ENCODE data around the gene TTC7B.

Gene TTC7B

DNA sequence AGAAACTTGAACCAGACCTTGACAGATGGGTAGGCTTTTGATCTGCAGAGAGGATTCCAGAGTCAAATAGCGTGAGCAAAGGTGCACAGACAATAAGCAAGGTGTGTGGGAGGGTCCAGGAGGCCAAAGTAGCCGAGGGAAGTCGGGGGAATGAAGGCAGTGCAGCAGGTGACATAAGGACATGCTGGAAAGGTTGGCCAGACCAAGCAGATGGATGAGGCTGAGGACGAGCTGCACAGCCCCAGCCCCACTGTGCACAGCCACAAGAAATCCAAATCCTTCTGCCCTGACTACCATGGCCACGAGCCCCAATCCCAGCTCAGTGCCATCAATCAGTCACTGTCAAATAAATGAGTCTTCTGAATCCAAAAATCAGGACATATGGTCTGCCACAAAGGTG lies 5.4 kb downstream of the TTC7B start:
- no peak overlapping the region for H3K4me3 ChIP-seq (ENCODE audit: low read depth, low read length)
- DNase-seq (ENCODE audit: low read depth): no peak
- TF ChIP-seq POLR2A (IDR thresholded peaks at IDR 0.05; ENCODE audit: extremely low read depth, insufficient read length): no peak
- TF ChIP-seq, protein P1, sequence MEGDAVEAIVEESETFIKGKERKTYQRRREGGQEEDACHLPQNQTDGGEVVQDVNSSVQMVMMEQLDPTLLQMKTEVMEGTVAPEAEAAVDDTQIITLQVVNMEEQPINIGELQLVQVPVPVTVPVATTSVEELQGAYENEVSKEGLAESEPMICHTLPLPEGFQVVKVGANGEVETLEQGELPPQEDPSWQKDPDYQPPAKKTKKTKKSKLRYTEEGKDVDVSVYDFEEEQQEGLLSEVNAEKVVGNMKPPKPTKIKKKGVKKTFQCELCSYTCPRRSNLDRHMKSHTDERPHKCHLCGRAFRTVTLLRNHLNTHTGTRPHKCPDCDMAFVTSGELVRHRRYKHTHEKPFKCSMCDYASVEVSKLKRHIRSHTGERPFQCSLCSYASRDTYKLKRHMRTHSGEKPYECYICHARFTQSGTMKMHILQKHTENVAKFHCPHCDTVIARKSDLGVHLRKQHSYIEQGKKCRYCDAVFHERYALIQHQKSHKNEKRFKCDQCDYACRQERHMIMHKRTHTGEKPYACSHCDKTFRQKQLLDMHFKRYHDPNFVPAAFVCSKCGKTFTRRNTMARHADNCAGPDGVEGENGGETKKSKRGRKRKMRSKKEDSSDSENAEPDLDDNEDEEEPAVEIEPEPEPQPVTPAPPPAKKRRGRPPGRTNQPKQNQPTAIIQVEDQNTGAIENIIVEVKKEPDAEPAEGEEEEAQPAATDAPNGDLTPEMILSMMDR (IDR thresholded peaks at IDR 0.05; ENCODE audit: low read depth, low read length): no peak
- TF ChIP-seq, protein P2, sequence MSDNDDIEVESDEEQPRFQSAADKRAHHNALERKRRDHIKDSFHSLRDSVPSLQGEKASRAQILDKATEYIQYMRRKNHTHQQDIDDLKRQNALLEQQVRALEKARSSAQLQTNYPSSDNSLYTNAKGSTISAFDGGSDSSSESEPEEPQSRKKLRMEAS (IDR thresholded peaks at IDR 0.05; ENCODE audit: low read depth, low read length): no peak
- no peak for TF ChIP-seq MYC (IDR thresholded peaks at IDR 0.05; ENCODE audit: low read depth, low read length)

DNA sequence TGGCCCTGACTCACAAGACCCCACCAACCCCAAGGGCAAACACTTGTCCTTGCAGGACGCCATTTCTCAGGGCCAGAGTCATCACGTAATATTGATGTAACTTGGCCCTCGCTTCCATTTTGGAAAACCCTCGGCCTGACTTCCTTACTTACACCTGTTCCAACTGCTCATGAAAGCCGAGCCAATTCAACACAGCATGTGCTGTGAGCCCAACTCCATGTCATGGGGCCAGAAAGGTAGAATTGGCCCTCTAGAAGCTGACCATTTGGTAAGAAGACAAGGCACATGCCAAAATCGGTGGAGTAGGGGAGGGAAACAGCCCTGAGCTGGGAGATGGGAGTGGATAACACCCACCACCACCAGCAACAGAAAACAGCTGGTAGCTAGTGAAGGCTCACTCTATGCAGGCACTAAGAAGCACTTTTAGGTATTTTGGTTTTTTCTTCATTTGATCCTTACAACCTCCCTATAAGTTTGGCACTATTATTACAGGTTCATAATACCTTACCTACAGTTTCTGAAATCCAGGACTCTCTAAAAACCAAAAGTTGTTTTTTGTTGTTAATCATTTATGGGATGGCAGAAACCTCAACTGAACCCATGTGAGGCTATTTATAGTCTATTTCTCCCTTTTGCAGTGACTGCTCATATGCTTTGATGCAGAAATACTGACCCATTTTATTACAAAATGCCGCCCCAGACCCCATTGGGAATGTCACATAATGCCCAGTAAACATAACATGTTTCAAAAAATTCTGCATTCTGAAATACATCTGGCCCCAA lies 6.5 kb downstream of the TTC7B start:
- H3K4me3 ChIP-seq (ENCODE audit: low read depth, low read length): no peak overlapping the region
- TF ChIP-seq, protein P1 (IDR thresholded peaks at IDR 0.05; ENCODE audit: low read depth, low read length): no peak
- TF ChIP-seq POLR2A (IDR thresholded peaks at IDR 0.05; ENCODE audit: extremely low read depth, insufficient read length): no peak
- TF ChIP-seq MYC (IDR thresholded peaks at IDR 0.05; ENCODE audit: low read depth, low read length): no peak
- TF ChIP-seq, protein P2 (IDR thresholded peaks at IDR 0.05; ENCODE audit: low read depth, low read length): no peak
- DNase-seq (ENCODE audit: low read depth): no peak

DNA sequence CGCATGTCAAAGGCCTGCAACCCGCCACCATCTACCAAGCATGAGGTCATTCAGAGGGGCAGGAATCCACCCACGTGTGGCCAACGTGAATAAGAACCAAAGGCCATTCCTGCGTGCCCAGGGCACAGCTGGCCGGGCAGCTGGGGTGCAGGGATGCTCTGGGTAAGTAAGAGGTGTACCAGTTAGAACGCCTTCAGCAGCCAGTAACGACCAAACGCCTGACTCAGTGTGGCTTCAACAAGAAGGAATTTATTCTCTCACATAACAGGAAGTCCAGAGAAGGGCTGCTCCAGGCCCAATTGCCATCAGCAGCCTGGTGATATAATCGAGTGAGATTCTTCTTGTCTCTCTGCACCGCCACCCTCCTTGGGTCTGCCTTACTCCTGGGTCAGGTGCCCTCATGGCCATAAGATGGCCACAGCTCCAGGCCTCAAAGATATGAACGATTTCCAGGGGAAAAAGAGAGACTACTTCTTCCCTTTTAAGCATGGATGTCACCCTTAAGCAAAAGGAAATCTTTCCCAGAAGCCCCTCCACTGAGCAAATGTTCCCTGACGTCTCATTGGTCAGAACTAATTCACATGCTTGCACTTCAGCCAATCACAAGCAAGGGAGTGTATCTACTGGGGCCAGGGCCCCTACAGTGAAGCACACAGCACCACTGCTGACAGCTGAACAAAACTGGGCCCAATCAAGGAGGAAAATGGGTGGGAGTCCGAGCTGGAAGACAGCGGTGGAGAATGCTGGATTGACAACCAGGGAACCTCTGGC lies 7.3 kb downstream of the TTC7B start:
- no peak for TF ChIP-seq POLR2A (IDR thresholded peaks at IDR 0.05; ENCODE audit: extremely low read depth, insufficient read length)
- no peak overlapping the region for H3K4me3 ChIP-seq (ENCODE audit: low read depth, low read length)
- DNase-seq (ENCODE audit: low read depth): peak; percentile 35

DNA sequence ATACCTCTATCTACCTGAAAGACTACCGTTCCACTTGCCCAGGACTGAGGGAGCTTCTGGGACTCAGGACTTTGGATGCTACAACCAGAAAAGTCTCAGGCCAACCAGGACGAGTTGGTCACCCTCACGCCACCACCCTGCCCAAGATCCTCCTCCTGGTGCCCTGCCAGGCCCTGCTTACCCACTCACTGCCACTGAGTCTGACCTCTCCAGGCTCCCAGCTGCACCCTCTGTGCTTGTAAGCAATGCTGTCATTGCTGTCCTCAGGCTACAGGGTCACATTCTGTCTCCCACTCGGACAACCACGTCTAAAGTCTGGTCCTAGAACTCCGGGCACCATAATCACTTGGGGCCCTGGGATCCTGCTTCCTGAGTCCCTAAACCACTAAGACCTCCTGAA lies 9.2 kb downstream of the TTC7B start:
- DNase-seq (ENCODE audit: low read depth): no peak
- H3K4me3 ChIP-seq (ENCODE audit: low read depth, low read length): no peak overlapping the region
- TF ChIP-seq, protein P2 (IDR thresholded peaks at IDR 0.05; ENCODE audit: low read depth, low read length): no peak
- TF ChIP-seq, protein P1 (IDR thresholded peaks at IDR 0.05; ENCODE audit: low read depth, low read length): no peak
- TF ChIP-seq POLR2A (IDR thresholded peaks at IDR 0.05; ENCODE audit: extremely low read depth, insufficient read length): no peak
- no peak for TF ChIP-seq MYC (IDR thresholded peaks at IDR 0.05; ENCODE audit: low read depth, low read length)

DNA sequence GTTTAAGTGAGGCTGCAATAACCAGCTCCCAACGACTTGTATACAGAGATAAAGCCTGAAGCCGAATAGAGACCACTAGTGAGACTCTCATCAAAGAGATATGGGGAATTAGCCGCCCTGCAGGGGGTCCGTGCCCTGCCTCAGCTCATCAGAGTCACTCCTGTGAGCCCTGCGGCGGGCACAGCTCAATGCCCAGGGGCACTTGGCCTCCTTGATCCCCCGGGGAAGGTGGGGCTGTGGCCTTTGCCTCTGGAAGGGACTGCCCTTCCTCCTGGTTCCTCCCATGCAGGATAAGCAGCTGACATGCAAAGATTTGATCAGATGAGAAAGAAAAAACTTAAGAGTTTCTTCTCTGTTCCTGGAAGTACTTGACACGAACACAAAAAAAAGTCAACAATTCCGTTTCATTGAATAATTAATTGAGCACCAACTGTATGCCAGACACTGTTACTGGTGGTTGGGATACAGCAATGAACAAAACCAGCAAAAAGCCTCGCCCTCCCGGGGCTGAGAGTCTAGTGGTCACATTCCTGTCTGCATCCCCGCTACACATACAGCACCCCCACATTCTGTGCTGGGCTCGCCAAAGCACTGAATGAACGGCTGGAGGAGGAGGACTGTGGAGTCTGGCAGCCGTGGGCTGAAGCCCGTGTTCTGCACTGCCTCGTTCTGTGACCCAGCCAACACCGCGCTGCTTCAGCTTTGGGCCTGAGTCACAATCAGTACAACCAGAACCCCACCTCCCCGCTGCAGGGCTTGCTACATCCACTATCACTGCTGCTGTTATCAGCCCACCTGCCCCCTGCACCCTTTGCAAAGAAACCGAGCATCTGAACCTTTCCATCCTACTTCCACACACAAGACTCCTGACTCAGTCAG lies 10.3 kb downstream of the TTC7B start:
- H3K4me3 ChIP-seq (ENCODE audit: low read depth, low read length): no peak overlapping the region
- DNase-seq (ENCODE audit: low read depth): no peak
- TF ChIP-seq, protein P2 (IDR thresholded peaks at IDR 0.05; ENCODE audit: low read depth, low read length): no peak

DNA sequence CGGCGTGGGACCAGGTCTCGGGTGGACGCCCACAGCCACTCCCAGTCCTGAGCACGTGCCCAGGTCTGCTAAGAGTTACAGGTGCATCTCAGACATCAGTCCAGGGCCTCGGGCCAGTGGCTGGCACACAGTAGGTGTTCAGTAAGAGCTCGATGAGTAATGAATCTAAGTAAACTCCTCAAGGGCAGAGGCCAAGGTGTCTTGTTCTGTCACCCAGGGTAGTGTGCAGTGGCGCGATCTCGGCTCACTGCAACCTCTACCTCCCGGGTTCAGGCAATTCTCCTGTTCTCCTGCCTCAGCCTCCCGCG lies 11.2 kb downstream of the TTC7B start:
- TF ChIP-seq, protein P2 (IDR thresholded peaks at IDR 0.05; ENCODE audit: low read depth, low read length): no peak
- TF ChIP-seq, protein P1 (IDR thresholded peaks at IDR 0.05; ENCODE audit: low read depth, low read length): no peak
- TF ChIP-seq POLR2A (IDR thresholded peaks at IDR 0.05; ENCODE audit: extremely low read depth, insufficient read length) (no peak), MYC (IDR thresholded peaks at IDR 0.05; ENCODE audit: low read depth, low read length) (no peak)
- no peak overlapping the region for H3K4me3 ChIP-seq (ENCODE audit: low read depth, low read length)
- DNase-seq (ENCODE audit: low read depth): no peak

All from NB4 (cell line).